ENCODE data around the gene SHISAL2A.

DNA sequence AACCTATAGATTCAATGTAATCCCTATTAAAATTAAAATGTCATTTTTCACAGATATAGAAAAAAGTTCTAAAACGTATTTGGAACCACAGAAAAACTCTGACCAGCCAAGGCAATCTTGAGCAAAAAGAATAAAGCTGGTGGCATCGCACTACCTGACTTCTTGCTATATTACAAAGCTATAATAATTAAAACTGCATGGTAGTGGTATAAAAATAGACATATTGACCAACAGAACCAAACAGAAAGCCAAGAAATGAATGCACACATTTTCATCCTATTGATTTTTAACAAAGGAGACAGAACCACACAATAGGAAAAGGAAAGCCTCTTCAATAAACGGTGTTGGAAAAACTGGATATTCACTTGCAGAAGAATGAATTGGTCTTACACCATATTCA, 9.2 kb upstream of the SHISAL2A start:
- no peak for TF ChIP-seq CTCF (IDR thresholded peaks at IDR 0.05)
- no peak for TF ChIP-seq ZFX (IDR thresholded peaks at IDR 0.05; ENCODE audit: borderline replicate concordance)

Data from 22Rv1 (cell line).